ENCODE data around the gene SCEL. TPM values are rescaled to one million over a fixed set of nuclear protein-coding genes. Genes with fewer than 3 reads are reported as not detected.

The SCEL gene
- total RNA-seq, 1 donor from 2014 or later: not detected

GRCh38 chr13:77521595-77522367, 13.7 kb upstream of the SCEL start:
- peak in 1 of 2 donors; percentile 43 for DNase-seq (ENCODE audit: low read depth in 2 of 2)

GRCh38 chr13:77522444-77522843, 13.1 kb upstream of the SCEL start:
- no peak for DNase-seq (ENCODE audit: low read depth in 2 of 2)

- no peak for DNase-seq (ENCODE audit: low read depth in 2 of 2)
Observed at GRCh38 chr13:77523386-77523785, 12.1 kb upstream of the SCEL start.

- no peak for DNase-seq (ENCODE audit: low read depth in 2 of 2)
Observed at GRCh38 chr13:77523834-77524728, 11.4 kb upstream of the SCEL start.

- DNase-seq (ENCODE audit: low read depth in 2 of 2): no peak
Observed at GRCh38 chr13:77528414-77528813, 7.1 kb upstream of the SCEL start.

GRCh38 chr13:77528834-77529500, 6.5 kb upstream of the SCEL start:
- DNase-seq (ENCODE audit: low read depth in 2 of 2): no peak

GRCh38 chr13:77529501-77529840, 6.0 kb upstream of the SCEL start:
- no peak for DNase-seq (ENCODE audit: low read depth in 2 of 2)

- DNase-seq (ENCODE audit: low read depth in 2 of 2): no peak
Observed at GRCh38 chr13:77530875-77531274, 4.6 kb upstream of the SCEL start.

- DNase-seq (ENCODE audit: low read depth in 2 of 2): no peak
Observed at GRCh38 chr13:77532983-77533382, 2.5 kb upstream of the SCEL start.

GRCh38 chr13:77533875-77534788, 1.4 kb upstream of the SCEL start:
- DNase-seq (ENCODE audit: low read depth in 2 of 2): no peak

GRCh38 chr13:77536358-77536757, 852 bp downstream of the SCEL start:
- DNase-seq (ENCODE audit: low read depth in 2 of 2): no peak

- DNase-seq (ENCODE audit: low read depth in 2 of 2): no peak
Observed at GRCh38 chr13:77537289-77537919, 1.9 kb downstream of the SCEL start.

GRCh38 chr13:77543711-77544110, 8.2 kb downstream of the SCEL start:
- DNase-seq (ENCODE audit: low read depth in 2 of 2): no peak

- peak in 1 of 2 donors; percentile 43 for DNase-seq (ENCODE audit: low read depth in 2 of 2)
Observed at GRCh38 chr13:77544355-77544754, 8.8 kb downstream of the SCEL start.

- no peak for DNase-seq (ENCODE audit: low read depth in 2 of 2)
Observed at GRCh38 chr13:77544758-77545338, 9.3 kb downstream of the SCEL start.

GRCh38 chr13:77545626-77546412, 10.3 kb downstream of the SCEL start:
- DNase-seq (ENCODE audit: low read depth in 2 of 2): no peak

- DNase-seq (ENCODE audit: low read depth in 2 of 2): no peak
Observed at GRCh38 chr13:77548095-77548494, 12.6 kb downstream of the SCEL start.

GRCh38 chr13:77548594-77548993, 13.1 kb downstream of the SCEL start:
- no peak for DNase-seq (ENCODE audit: low read depth in 2 of 2)

GRCh38 chr13:77554069-77554468, 18.6 kb downstream of the SCEL start:
- no peak for DNase-seq (ENCODE audit: low read depth in 2 of 2)
